Brain microvascular endothelial cell (primary cell): ENCODE measurements around the gene PEF1.
A peak's percentile ranks its signal among the peaks of the same experiment; 100 is the strongest.

Source experiments
- DNase-seq: peaks from one replicate; pipeline ENCODE4 v3.0.0-alpha.2; 2020
- H3K27ac ChIP-seq: fragments of 250-450 bp; sonication (Bioruptor Pico); 2 replicates; pipeline ENCODE4 v1.5.1; 2020; ENCODE audit warnings: mild to moderate bottlenecking, moderate library complexity
- H3K27me3 ChIP-seq: fragments of 250-450 bp; sonication (Bioruptor Pico); replicated peaks from 2 replicates; pipeline ENCODE4 v1.5.1; 2020; ENCODE audit warnings: mild to moderate bottlenecking
- H3K36me3 ChIP-seq: fragments of 250-450 bp; sonication (Bioruptor Pico); replicated peaks from 2 replicates; pipeline ENCODE4 v1.5.1; 2020; ENCODE audit warnings: mild to moderate bottlenecking
- H3K4me3 ChIP-seq: 2 replicates; pipeline ENCODE4 v1.5.1; 2011; ENCODE audit warnings: low read depth, mild to moderate bottlenecking, control low read depth, low read length, moderate library complexity
- CTCF ChIP-seq: IDR thresholded peaks from 2 replicates; pipeline ENCODE4 v1.5.1; 2011; ENCODE audit warnings: low read depth, mild to moderate bottlenecking, moderate library complexity, low read length, control low read depth, inconsistent platforms; ENCODE audit errors: missing control alignments
- in situ Hi-C: cut with HindIII; loops from 2 replicates; pipeline ENCODE4 v1.10.0; 2017; ENCODE audit warnings: low sequenced_read_pairs, low pct_ligation_motif_present

PEF1 gene

GRCh38 chr1:31593770-31594632 lies 50.7 kb downstream of the PEF1 start:
- TF ChIP-seq CTCF, result peak; percentile 99
- in situ Hi-C loops, result no loop called here
- H3K27ac ChIP-seq, result no peak overlapping the region
- DNase-seq, result no peak
- H3K36me3 ChIP-seq, result no peaks in the 10 kb centered on the region
- no peaks in the 10 kb centered on the region for H3K27me3 ChIP-seq
- H3K4me3 ChIP-seq, result no peak overlapping the region

GRCh38 chr1:31593136-31593665 lies 51.5 kb downstream of the PEF1 start:
- no peak for DNase-seq
- Histone ChIP-seq H3K27ac (no peak overlapping the region), H3K27me3 (no peaks in the 10 kb centered on the region), H3K4me3 (no peak overlapping the region), H3K36me3 (no peaks in the 10 kb centered on the region)
- no peak for TF ChIP-seq CTCF
- in situ Hi-C loops, result no loop called here

- Histone ChIP-seq H3K4me3 (no peak overlapping the region), H3K36me3 (no peaks in the 10 kb centered on the region), H3K27me3 (no peaks in the 10 kb centered on the region), H3K27ac (no peak overlapping the region)
- no peak for TF ChIP-seq CTCF
- in situ Hi-C loops, result no loop called here
- DNase-seq, result no peak
Observed at GRCh38 chr1:31592132-31592531, 52.5 kb downstream of the PEF1 start.

GRCh38 chr1:31591425-31592093 lies 53.1 kb downstream of the PEF1 start:
- no peak for DNase-seq
- no peak for TF ChIP-seq CTCF
- Histone ChIP-seq H3K27me3 (no peaks in the 10 kb centered on the region), H3K4me3 (no peak overlapping the region), H3K36me3 (no peaks in the 10 kb centered on the region), H3K27ac (no peak overlapping the region)
- in situ Hi-C loops, result no loop called here

DNA sequence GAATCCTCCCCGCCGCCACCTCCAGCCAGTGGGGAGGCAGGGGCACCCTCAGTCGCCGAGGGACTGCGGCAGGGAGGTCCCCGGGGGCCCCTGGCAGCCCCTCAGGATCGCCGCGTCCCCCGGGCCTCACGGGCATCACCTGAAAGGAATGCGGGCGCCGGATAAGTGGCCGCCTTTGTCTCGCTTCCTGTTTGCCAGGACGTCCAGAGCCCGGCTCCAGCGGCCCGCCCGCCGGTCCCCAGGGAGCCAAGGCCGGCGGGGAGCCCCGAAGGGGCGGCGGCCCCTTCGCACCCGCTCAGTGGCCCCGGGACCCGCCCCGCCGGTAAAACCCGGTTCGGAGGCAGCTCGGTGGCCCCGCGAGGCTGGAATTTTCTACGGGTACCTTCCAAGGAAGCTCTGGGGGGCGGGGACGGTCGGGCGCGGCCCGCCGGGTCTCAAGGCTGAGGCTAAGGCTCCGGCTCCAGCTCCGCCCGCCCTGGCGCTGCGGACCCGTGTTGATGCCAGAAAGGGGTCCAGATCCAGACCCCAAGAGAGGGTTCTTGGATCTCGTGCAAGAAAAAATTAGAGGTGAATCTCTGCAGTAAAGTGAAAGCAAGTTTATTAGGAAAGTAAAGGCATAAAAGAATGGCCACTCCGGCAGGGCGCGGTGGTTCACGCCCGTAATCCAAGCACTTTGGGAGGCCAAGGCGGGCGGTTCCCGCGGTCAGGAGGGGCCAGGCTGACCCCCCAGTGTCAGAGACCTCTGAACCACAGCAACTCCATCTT lies 55.7 kb downstream of the PEF1 start:
- in situ Hi-C loops, result no loop called here

More for the DNA sequence above, 55.7 kb downstream of the PEF1 start:
- no peak for TF ChIP-seq CTCF
- Histone ChIP-seq H3K27me3 (no peaks in the 10 kb centered on the region), H3K36me3 (peaks cover 4% of the 10 kb centered on the region), H3K4me3 (peak overlapping the region; percentile 29), H3K27ac (no peak overlapping the region)
- DNase-seq, result no peak
